K562 (cell line): ENCODE data around the gene CHST15. TPM values are rescaled to one million over a fixed set of nuclear protein-coding genes. Genes with fewer than 3 reads are reported as not detected.

Source experiments
- ATAC-seq: fragments of 200-7000 bp; cut with Tn5 transposase; 3 replicates; pipeline ENCODE4 v1.9.1; 2020; ENCODE audit warnings: moderate library complexity
- BruUV-seq: library from RNA; stranded (reverse); fragments of 400-500 nt; replicated peaks from 2 replicates; lab custom pipeline; 2021; lab: Mats Ljungman, UMichigan
- CTCF ChIA-PET: fragments of 300-600 bp; formaldehyde crosslinking; extraction: SDS; loops from one replicate; lab custom pipeline; 2021; ENCODE audit warnings: low intra/inter-chr PET ratio; lab: Yijun Ruan, JAX
- POLR2A ChIA-PET: fragments of 300-600, 350-650 bp; sonication (Branson Sonifier 250); formaldehyde crosslinking; extraction: SDS; loops from one replicate; lab custom pipeline; 2021; ENCODE audit warnings: antibody characterized with exemption, inconsistent platforms; lab: Yijun Ruan, JAX
- DNase-seq, 4 experiments: peaks; one replicate each; pipeline versions ENCODE4 v3.0.0 to v3.0.0-alpha.2; 2011 to 2018; ENCODE audit warnings: low spot score in 3 of 4, mixed read lengths in 3 of 4; ENCODE audit errors: extremely low read depth in 1 of 4
- FAIRE-seq: peaks from 2 replicates; lab custom pipeline; 2011; peaks lifted over from hg19 to GRCh38; lab: Jason Lieb, UNC
- H2AFZ ChIP-seq: 2 replicates; pipeline ENCODE4 v1.6.0; 2011; ENCODE audit warnings: low read depth, low read length, control low read depth, inconsistent platforms
- H3K27ac ChIP-seq: fragments of 200-600 bp; 3 replicates; pipeline ENCODE4 v1.8.0; 2011; ENCODE audit warnings: low read depth, mild to moderate bottlenecking, control low read depth, inconsistent platforms, low read length, moderate library complexity, mixed read lengths; ENCODE audit errors: extremely low read depth
- H3K27me3 ChIP-seq, 2 experiments: fragments of 300-600 bp in 1 of 2; 2 replicates in 1 of 2; 3 replicates in 1 of 2; pipeline versions ENCODE4 v1.6.0 to v1.8.0; 2011; ENCODE audit warnings: inconsistent platforms in 2 of 2, low read length in 2 of 2, mild to moderate bottlenecking in 1 of 2, mixed read lengths in 1 of 2, moderate library complexity in 1 of 2; ENCODE audit not compliant: control insufficient read depth in 2 of 2, insufficient read depth in 2 of 2
- H3K36me3 ChIP-seq: fragments of 300-600 bp; 3 replicates; pipeline ENCODE4 v1.8.0; 2011; ENCODE audit warnings: mild to moderate bottlenecking, low read length, inconsistent platforms; ENCODE audit not compliant: control insufficient read depth, insufficient read depth
- H3K4me1 ChIP-seq, 2 experiments: fragments of 200-600 bp in 1 of 2; replicated peaks in 1 of 2; 2 replicates in 1 of 2; 3 replicates in 1 of 2; pipeline versions ENCODE4 v1.5.1 to v1.8.0; 2011; ENCODE audit warnings: inconsistent platforms in 2 of 2, low read length in 2 of 2, mild to moderate bottlenecking in 1 of 2, mixed read lengths in 1 of 2, moderate library complexity in 1 of 2; ENCODE audit not compliant: control insufficient read depth in 2 of 2, insufficient read depth in 2 of 2
- H3K4me2 ChIP-seq: 2 replicates; pipeline ENCODE4 v1.6.1; 2011; ENCODE audit warnings: low read length, control low read depth, inconsistent platforms, mixed read lengths; ENCODE audit not compliant: insufficient read depth
- H3K4me3 ChIP-seq: fragments of 200-600 bp; sonication (generic), shearing (Covaris generic); 2 replicates; pipeline ENCODE4 v1.5.1; 2016; ENCODE audit warnings: control low read depth, inconsistent platforms
- H3K79me2 ChIP-seq: fragments of 200-600 bp; 3 replicates; pipeline ENCODE4 v1.8.0; 2011; ENCODE audit warnings: low read length, inconsistent platforms; ENCODE audit not compliant: control insufficient read depth, insufficient read depth
- H3K9ac ChIP-seq, 2 experiments: 2 replicates each; pipeline versions ENCODE4 v1.6.0 to v1.6.1; 2011; ENCODE audit warnings: low read depth in 2 of 2, low read length in 2 of 2, control low read depth in 1 of 2, inconsistent platforms in 1 of 2, mild to moderate bottlenecking in 1 of 2, mixed read lengths in 1 of 2; ENCODE audit not compliant: insufficient read depth in 1 of 2
- H3K9me1 ChIP-seq: one replicate; pipeline ENCODE4 v1.6.0; 2011; ENCODE audit warnings: inconsistent platforms, mild to moderate bottlenecking, low read length, moderate library complexity; ENCODE audit not compliant: control insufficient read depth, insufficient read depth
- H3K9me3 ChIP-seq: replicated peaks from 2 replicates; pipeline ENCODE4 v1.5.1; 2011; ENCODE audit warnings: low read depth, low read length, inconsistent platforms; ENCODE audit not compliant: control insufficient read depth, insufficient read depth
- H4K20me1 ChIP-seq: replicated peaks from 2 replicates; pipeline ENCODE4 v1.6.1; 2011; ENCODE audit warnings: low read length, inconsistent platforms, mixed read lengths; ENCODE audit not compliant: control insufficient read depth, insufficient read depth
- ASH1L ChIP-seq: fragments of 450-650 bp; IDR thresholded peaks from 2 replicates; pipeline ENCODE4 v1.6.1; 2018; ENCODE audit warnings: borderline replicate concordance, mild to moderate bottlenecking, low read depth; ENCODE audit not compliant: partially characterized antibody
- CHAMP1 ChIP-seq: fragments of 450-650 bp; IDR thresholded peaks from 2 replicates; pipeline ENCODE4 v1.6.1; 2016; ENCODE audit warnings: mild to moderate bottlenecking
- CXXC5 ChIP-seq: fragments of 250-450 bp; sonication (Bioruptor Pico); IDR thresholded peaks from 2 replicates; pipeline ENCODE4 v1.8.0; 2022; ENCODE audit warnings: inconsistent platforms, mild to moderate bottlenecking, moderate library complexity
- HMG20B ChIP-seq: fragments of 250-450 bp; sonication (Bioruptor Pico); IDR thresholded peaks from 2 replicates; pipeline ENCODE4 v1.5.0; 2021; ENCODE audit warnings: mild to moderate bottlenecking
- WGBS: fragments of 100-300 bp; shearing (Covaris generic); methylation state at CpG from one replicate; pipeline ENCODE4 v1.1.6; 2016; ENCODE audit warnings: low coverage, mixed read lengths; ENCODE audit not compliant: insufficient coverage; ENCODE audit errors: missing lambda C conversion rate; 5-methylcytosine and 5-hydroxymethylcytosine counted together
- in situ Hi-C: fragments of 300-500 bp; cut with MboI; formaldehyde crosslinking; loops from 4 replicates; pipeline ENCODE4 v1.15.0; 2018; ENCODE audit warnings: inconsistent platforms, mixed read lengths
- intact Hi-C: fragments of 100-400 bp; cut with micrococcal nuclease; formaldehyde crosslinking; loops from 2 replicates; pipeline ENCODE4 v1.14.2; 2022
- polyA plus RNA-seq, 8 experiments: library from polyadenylated mRNA; depleted of rRNA in 4 of 8; stranded (reverse) in 5 of 8; unstranded in 3 of 8; fragments of >200 nt; fragmentation: Nextera tagmentation in 2 of 8; fragmentation: Illumina TruSeq in 1 of 8; extraction: Ambion mirVana in 2 of 8; extraction: Trizol in 1 of 8; gene quantifications; 2 replicates each; pipeline versions ENCODE4 v1.2.1 to v1.2.3, GENCODE V29; 2011 to 2014; ENCODE audit warnings: inconsistent platforms in 1 of 8, missing spikeins in 1 of 8
- total RNA-seq, 7 experiments: library from RNA; depleted of rRNA in 6 of 7; stranded (reverse); fragments of >200 nt in 6 of 7; fragmentation: Illumina TruSeq in 2 of 7; extraction: Trizol in 2 of 7; gene quantifications; 2 replicates each; pipeline versions ENCODE4 v1.2.1 to v1.2.3, GENCODE V29; 2011 to 2021; ENCODE audit warnings: low replicate concordance in 1 of 7

Gene CHST15
- total and polyA plus RNA-seq, 9 of the 15 experiments (the other 6 are each of a cell fraction or from before 2014, with no cell fraction given) = 0.04 to 0.16 (median 0.08) TPM

- WGBS = 1% methylated on average over 12 of the region's 14 CpGs
- no peak for DNase-seq
- no peak for ATAC-seq
- no peak overlapping the region for H3K27ac ChIP-seq
- POLR2A ChIA-PET = no interaction called here
- no peak overlapping the region for H3K4me3 ChIP-seq
- H3K4me1 ChIP-seq = no peaks in the 10 kb centered on the region
- intact Hi-C loops = no loop called here
- H3K36me3 ChIP-seq = no peaks in the 10 kb centered on the region
- no TSS peak for BruUV-seq
- H3K9me3 ChIP-seq = no peaks in the 10 kb centered on the region
- CTCF ChIA-PET = no interaction called here
- no peak overlapping the region for H3K9ac ChIP-seq
- no peaks in the 10 kb centered on the region for H4K20me1 ChIP-seq
- FAIRE-seq = no peak
- H3K79me2 ChIP-seq = no peaks in the 10 kb centered on the region
- TF ChIP-seq CXXC5 (no peak), CHAMP1 (no peak), HMG20B (CRISPR knock-in tag) (no peak), ASH1L (no peak)
- peaks cover 0 to 50% of the 10 kb centered on the region in 2 experiments; a peak in 3 of 5 replicates for H3K27me3 ChIP-seq
- no peak overlapping the region for H3K4me2 ChIP-seq
- no peaks in the 10 kb centered on the region for H3K9me1 ChIP-seq
- in situ Hi-C loops = no loop called here
- H2AFZ ChIP-seq = no peak overlapping the region
Observed at GRCh38 chr10:124067825-124068400, 25.5 kb downstream of the CHST15 start.
